ENCODE results near the gene CDC42BPA.

CDC42BPA gene

GRCh38 chr1:227297073-227297793 is 21.1 kb downstream of the CDC42BPA start:
- TF ChIP-seq REST (IDR thresholded peaks at IDR 0.05; ENCODE audit: insufficient read depth in 1 of 2, low read depth in 2 of 2, low read length in 2 of 2) (no peak), SIN3A (IDR thresholded peaks at IDR 0.05; ENCODE audit: borderline replicate concordance, insufficient read depth, low read length) (no peak), POLR2AphosphoS5 (IDR thresholded peaks at IDR 0.05; ENCODE audit: low read depth, low read length) (no peak), TAF1 (IDR thresholded peaks at IDR 0.05; ENCODE audit: borderline replicate concordance, insufficient read depth, low read length) (no peak), FOXP2 (optimal IDR thresholded peaks at IDR 0.05; ENCODE audit: borderline replicate concordance, extremely low read depth, extremely low read length, insufficient read depth) (no peak)

- TF ChIP-seq TAF1 (IDR thresholded peaks at IDR 0.05; ENCODE audit: borderline replicate concordance, insufficient read depth, low read length): no peak
- no peak for TF ChIP-seq SIN3A (IDR thresholded peaks at IDR 0.05; ENCODE audit: borderline replicate concordance, insufficient read depth, low read length)
- TF ChIP-seq FOXP2 (optimal IDR thresholded peaks at IDR 0.05; ENCODE audit: borderline replicate concordance, extremely low read depth, extremely low read length, insufficient read depth): no peak
- TF ChIP-seq POLR2AphosphoS5 (IDR thresholded peaks at IDR 0.05; ENCODE audit: low read depth, low read length): no peak
- TF ChIP-seq REST (IDR thresholded peaks at IDR 0.05; ENCODE audit: insufficient read depth in 1 of 2, low read depth in 2 of 2, low read length in 2 of 2): no peak
Measured at GRCh38 chr1:227295609-227296008, 22.7 kb downstream of the CDC42BPA start.

GRCh38 chr1:227285745-227286144 is 32.5 kb downstream of the CDC42BPA start:
- no peak for TF ChIP-seq REST (IDR thresholded peaks at IDR 0.05; ENCODE audit: insufficient read depth in 1 of 2, low read depth in 2 of 2, low read length in 2 of 2)
- TF ChIP-seq POLR2AphosphoS5 (IDR thresholded peaks at IDR 0.05; ENCODE audit: low read depth, low read length): no peak
- no peak for TF ChIP-seq FOXP2 (optimal IDR thresholded peaks at IDR 0.05; ENCODE audit: borderline replicate concordance, extremely low read depth, extremely low read length, insufficient read depth)
- no peak for TF ChIP-seq SIN3A (IDR thresholded peaks at IDR 0.05; ENCODE audit: borderline replicate concordance, insufficient read depth, low read length)
- no peak for TF ChIP-seq TAF1 (IDR thresholded peaks at IDR 0.05; ENCODE audit: borderline replicate concordance, insufficient read depth, low read length)

- no peak for TF ChIP-seq TAF1 (IDR thresholded peaks at IDR 0.05; ENCODE audit: borderline replicate concordance, insufficient read depth, low read length)
- TF ChIP-seq SIN3A (IDR thresholded peaks at IDR 0.05; ENCODE audit: borderline replicate concordance, insufficient read depth, low read length): no peak
- TF ChIP-seq FOXP2 (optimal IDR thresholded peaks at IDR 0.05; ENCODE audit: borderline replicate concordance, extremely low read depth, extremely low read length, insufficient read depth): no peak
- no peak for TF ChIP-seq POLR2AphosphoS5 (IDR thresholded peaks at IDR 0.05; ENCODE audit: low read depth, low read length)
- no peak for TF ChIP-seq REST (IDR thresholded peaks at IDR 0.05; ENCODE audit: insufficient read depth in 1 of 2, low read depth in 2 of 2, low read length in 2 of 2)
Measured at GRCh38 chr1:227281371-227281770, 36.9 kb downstream of the CDC42BPA start.
